ENCODE data around the gene CCM2.
"Not testable (repeated sequence)": the region's sequence is repeated elsewhere in the genome, so short reads cannot be mapped to it uniquely, and the experiment has no call there.

The CCM2 gene

DNA sequence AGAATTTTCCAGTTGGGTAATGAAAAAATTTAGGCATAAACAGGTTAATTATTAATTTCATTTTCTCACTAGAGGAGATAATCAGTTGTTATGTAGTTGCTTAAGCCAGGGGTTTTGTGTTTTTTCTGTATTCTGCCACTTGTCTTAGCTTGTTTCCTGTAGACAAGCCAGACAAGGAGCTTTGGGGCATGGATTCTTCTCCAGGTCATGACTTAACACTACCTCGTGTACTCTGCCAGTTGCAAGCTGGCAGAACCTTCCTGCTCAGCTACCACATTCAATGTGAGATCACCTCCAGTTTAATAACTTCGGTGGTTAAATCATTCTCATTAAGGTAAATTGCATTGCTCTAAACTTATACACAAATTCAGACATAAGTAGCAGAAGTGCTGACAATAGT, 1.8 kb downstream of the CCM2 start:
- DNase-seq: no peak

GRCh38 chr7:45003789-45004188, 3.8 kb downstream of the CCM2 start:
- no peak for DNase-seq

GRCh38 chr7:45007106-45007505, 7.1 kb downstream of the CCM2 start:
- DNase-seq: no peak

GRCh38 chr7:45007571-45008328, 7.7 kb downstream of the CCM2 start:
- no peak for DNase-seq

DNA sequence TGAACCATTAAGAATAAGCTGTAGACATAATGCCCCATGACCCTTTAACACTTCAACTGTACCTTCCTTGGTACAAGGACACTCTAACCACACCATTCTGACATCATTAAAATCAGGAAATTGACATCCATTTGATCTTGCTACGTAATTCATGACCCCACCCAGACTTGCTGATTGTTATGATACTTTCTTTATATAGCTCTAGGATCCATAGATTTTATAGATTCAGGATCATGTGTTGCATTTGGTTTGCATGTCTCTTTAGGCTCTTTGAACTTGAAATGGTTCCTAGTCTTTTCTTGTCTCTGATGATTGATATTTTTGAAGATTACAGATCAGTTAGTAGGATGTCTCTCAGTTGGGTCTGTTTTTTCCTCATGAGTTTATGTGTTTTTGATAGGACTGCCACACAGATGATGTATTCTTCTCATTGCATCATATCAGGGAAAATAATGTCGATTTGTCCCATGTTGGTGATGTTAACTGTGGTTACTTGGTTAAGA, 13.5 kb downstream of the CCM2 start:
- no peak for DNase-seq

- no peak for DNase-seq
These were observed 15.3 kb downstream of the CCM2 start for GRCh38 chr7:45015313-45015712.

GRCh38 chr7:45017253-45017652, 17.3 kb downstream of the CCM2 start:
- DNase-seq: no peak

- no peak for DNase-seq
These were observed 20.9 kb downstream of the CCM2 start for GRCh38 chr7:45020915-45021314.

DNA sequence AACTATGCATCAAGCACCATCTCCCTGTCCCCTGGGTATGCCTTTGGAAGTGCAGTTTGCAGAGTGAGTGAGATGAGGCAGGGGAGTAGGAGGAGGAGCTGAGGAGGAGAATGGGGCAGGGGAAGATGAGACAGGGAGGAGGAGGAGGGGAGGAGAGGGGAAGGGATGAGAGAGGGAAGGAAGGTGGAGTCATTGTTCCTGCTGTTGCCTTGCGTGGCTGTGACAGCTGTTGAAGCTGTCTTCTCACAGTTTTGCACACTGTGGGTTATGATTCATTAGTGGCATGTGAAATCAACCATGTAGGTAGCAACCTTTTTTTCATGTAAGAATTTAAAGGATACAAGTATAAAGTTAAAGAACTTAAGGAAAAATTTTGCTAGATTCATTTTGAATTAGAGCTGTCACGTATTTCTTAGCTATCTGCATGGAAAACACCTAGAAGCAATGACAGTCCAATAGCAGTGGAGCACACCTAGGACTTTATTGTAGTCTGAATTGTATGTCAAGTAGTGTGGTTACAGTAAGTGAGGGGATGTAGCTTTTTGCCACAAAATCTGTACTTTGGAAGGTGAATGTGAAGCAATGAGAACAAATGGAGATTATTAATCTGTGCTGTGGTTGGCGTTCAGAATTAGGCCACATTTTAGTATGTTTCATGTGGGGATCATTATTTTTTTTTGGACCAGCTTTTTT, 21.7 kb downstream of the CCM2 start:
- DNase-seq: no peak

DNA sequence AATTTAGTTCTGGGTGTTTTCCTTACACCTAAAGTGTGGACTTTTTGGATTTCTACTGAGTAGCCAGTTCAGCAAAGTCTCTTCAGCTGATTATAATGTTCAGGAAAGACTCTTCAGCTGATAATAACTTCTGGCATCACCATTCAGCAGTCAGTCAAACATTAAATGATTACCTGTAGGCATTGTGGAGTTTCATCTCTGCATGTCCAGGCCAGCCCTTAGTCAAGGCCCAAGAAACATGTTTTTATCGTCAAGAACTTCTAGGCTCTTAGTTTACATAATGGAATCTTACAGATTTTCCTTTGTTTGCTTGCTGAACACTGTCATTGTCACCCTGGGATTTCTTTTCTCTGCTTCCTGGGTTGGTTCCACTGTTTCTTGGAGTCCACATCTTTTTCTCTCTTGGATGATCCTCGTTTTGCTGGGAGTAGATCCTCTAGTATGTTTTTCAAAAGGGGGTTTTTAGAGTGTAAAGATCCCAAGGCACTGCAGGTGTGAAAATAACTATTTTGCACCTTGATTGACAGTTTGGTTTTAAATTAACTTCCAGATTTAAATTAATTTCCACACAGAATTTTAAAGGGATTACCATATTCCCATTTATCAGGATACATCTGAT, 24.2 kb downstream of the CCM2 start:
- no peak for DNase-seq

DNA sequence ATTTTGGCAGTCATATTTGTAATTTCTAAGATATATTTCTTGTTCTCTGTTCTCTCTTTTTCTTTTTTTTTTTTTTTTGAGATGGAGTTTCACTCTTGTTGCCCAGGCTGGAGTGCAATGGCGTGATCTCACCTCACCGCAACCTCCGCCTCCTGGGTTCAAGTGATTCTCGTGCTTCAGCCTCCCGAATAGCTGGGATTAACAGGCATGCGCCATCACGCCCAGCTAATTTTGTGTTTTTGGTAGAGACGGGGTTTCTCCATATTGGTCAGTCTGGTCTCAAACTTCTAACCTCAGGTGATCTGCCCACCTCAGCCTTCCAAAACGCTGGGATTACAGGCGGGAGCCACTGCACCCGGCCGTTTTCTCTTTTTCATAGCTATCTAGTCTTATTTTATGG, 25.5 kb downstream of the CCM2 start:
- DNase-seq: not testable (repeated sequence)

DNA sequence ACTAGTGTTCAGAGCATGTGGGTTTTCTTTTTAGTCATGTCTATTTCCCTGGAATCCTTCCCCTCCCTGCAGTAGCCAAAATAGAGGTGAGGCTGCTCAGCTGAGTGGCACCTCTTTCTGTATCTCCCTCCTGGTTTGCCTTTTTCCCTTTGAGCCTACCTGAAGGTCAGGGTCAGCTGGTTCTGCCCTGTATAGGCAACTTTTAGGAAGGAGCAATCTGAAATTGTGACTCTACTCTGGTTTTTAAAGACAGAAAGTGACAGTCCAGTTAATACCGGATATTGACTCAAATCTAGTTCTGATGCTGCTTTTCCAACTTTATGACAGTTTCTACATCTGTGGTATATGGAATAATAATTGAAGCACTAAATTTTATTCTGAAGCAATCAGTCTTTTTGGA, 26.0 kb downstream of the CCM2 start:
- DNase-seq: no peak

DNA sequence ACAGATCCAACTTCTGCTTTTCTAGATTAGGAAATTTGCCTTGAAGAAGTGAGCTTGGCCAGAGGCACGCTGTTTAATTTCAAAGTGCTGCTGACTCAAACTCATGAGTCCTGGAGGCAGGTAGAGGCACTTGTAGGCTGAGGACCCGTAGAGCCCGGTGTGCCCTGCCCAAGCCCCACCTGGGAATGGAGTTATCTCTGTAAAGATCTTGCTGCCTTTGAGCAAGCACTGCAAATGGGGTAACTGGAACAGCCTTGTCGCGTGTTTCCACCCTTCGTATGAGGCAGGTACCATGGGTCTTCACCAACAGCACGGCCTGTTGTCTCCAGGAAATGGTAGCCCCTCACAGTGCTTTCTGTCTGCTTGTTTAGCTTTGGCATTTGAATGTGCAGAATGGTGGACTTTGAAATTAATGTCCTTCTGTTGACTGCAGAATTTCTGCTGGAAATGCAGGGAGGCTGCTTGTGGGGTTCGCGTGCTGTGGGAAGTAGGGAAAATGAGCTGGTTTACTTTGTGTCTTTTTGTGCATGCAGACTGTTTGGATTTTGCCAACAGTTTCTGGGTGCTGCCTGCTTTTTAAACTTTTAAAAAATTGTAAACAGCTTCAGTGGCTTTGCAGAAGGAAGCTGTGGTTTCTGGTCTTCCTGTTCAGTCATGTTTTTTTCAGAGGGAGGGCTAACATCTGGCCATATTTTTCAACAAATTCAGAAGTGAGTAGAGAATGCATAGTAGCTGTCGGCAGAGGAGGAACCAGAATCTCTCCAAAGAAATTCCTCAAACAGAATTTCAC, 27.2 kb downstream of the CCM2 start:
- DNase-seq: no peak

GRCh38 chr7:45027774-45028114, 27.7 kb downstream of the CCM2 start:
- DNase-seq: no peak

- no peak for DNase-seq
These were observed 28.3 kb downstream of the CCM2 start for GRCh38 chr7:45028138-45028919.

- DNase-seq: no peak
These were observed 28.9 kb downstream of the CCM2 start for GRCh38 chr7:45028920-45029344.

- no peak for DNase-seq
These were observed 31.8 kb downstream of the CCM2 start for GRCh38 chr7:45031829-45032228.

- DNase-seq: no peak
These were observed 32.4 kb downstream of the CCM2 start for GRCh38 chr7:45032421-45032820.

DNA sequence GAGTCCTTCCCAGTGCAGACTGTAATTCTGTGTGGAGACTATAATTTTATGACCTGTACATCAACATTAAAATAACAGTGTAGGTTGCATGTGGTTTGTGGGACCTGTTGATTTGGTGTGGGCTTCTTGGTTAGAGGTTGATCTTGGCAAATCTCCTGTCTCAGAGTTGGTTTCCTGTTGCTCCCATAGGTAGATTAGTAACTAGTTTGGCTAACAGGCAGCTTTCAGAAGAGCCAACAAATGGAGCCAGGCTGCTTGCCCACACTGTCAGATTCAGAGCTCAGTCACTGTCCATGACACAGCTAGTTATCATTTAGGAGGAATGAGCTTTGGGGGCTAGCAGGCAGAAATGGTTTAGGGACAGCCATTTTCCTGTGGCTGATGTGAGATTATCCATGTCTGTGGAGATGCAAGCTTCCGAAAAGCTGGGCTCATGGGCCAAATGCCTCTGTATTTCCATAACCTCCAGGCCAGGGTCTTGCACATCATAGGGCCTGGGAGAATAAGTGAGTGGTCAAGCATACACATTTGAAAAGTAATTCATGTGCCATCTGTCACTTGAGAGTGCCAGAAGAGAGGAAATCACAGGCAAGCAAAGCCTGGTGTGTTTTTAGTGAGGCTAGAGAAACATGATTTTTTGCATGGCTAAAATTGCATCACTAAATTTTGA, 33.4 kb downstream of the CCM2 start:
- DNase-seq: no peak

DNA sequence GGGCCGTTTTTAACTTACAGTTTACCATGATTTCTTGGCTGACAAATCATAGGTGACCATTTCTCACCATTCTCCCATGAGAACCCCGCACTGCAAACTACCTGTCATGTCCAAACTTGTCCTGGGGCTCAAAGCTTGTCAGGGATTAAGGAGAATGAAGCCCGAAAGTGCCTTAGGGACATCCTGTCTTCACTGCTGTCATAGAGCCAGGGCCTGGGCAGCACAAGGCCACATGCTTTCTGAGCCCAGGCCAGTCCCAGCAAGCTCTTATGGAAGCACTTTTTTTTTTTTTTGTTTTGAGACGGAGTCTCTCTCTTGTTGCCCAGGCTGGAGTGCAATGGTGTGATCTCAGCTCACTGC, 33.9 kb downstream of the CCM2 start:
- DNase-seq: peak; percentile 41

- DNase-seq: not testable (repeated sequence)
These were observed 34.7 kb downstream of the CCM2 start for GRCh38 chr7:45034710-45035109.

DNA sequence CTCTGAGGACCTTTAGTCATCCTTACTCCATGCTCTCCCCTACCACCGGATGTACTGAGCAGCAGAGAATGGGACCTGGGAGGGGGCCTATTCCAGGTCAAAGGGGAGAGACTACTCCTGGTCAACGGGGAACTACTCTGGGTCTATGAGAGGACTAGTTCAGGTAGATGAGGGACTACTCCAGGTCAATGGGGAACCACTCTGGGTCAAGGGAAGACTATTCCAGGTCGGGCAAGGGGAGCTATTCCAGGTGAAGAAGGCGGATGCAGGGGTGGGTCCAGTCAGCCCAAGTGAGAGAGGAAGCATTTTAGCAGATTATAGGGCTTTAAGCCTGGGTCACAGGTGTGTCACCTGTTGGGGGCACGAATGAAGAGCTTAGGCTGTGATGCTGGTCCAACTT, 35.4 kb downstream of the CCM2 start:
- no peak for DNase-seq

Measured in DMS79 treated with DMSO at 0.1 percent for 48 hours (cell line).